Smooth muscle cell (in vitro differentiated cells): ENCODE data around the gene GGT1. TPM values are rescaled to one million over a fixed set of nuclear protein-coding genes. Genes with fewer than 3 reads are reported as not detected.
"Not testable (repeated sequence)": the region's sequence is repeated elsewhere in the genome, so short reads cannot be mapped to it uniquely, and the experiment has no call there.

ENCODE experiments used
- DNase-seq: peaks from one replicate; lab custom pipeline; 2025; ENCODE audit not compliant: unreplicated experiment; lab: John Stamatoyannopoulos, UW
- H2AFZ ChIP-seq: fragments of 200-600 bp; sonication (generic); 2 replicates; pipeline ENCODE4 v1.6.0; 2016; ENCODE audit warnings: antibody characterized with exemption, low read depth, mild to moderate bottlenecking
- H3F3A ChIP-seq: fragments of 200-600 bp; sonication (generic); 2 replicates; pipeline ENCODE4 v1.6.0; 2017; ENCODE audit warnings: antibody characterized with exemption, low read depth
- H3K27ac ChIP-seq: fragments of 200-600 bp; sonication (generic); 2 replicates; pipeline ENCODE4 v1.5.1; 2016; ENCODE audit warnings: low read depth, mild to moderate bottlenecking
- H3K27me3 ChIP-seq: fragments of 200-600 bp; sonication (generic); 2 replicates; pipeline ENCODE4 v1.6.1; 2016; ENCODE audit warnings: low read depth, mild to moderate bottlenecking
- H3K36me3 ChIP-seq: fragments of 200-600 bp; sonication (generic); 2 replicates; pipeline ENCODE4 v1.5.1; 2016; ENCODE audit warnings: low read depth
- H3K4me1 ChIP-seq: fragments of 200-600 bp; sonication (generic); 2 replicates; pipeline ENCODE4 v1.5.1; 2016; ENCODE audit warnings: low read depth
- H3K4me2 ChIP-seq: fragments of 200-600 bp; sonication (generic); 2 replicates; pipeline ENCODE4 v1.6.0; 2016; ENCODE audit warnings: mild to moderate bottlenecking
- H3K4me3 ChIP-seq: fragments of 200-600 bp; sonication (generic); 2 replicates; pipeline ENCODE4 v1.5.1; 2016; ENCODE audit warnings: mild to moderate bottlenecking
- H3K79me2 ChIP-seq: fragments of 200-600 bp; sonication (generic); 2 replicates; pipeline ENCODE4 v1.6.0; 2016; ENCODE audit warnings: low read depth, mild to moderate bottlenecking
- H3K9ac ChIP-seq: fragments of 200-600 bp; sonication (generic); 2 replicates; pipeline ENCODE4 v1.6.0; 2016; ENCODE audit warnings: low read depth
- H3K9me3 ChIP-seq: fragments of 200-600 bp; sonication (generic); replicated peaks from 2 replicates; pipeline ENCODE4 v1.5.1; 2016; ENCODE audit warnings: low read depth
- H4K20me1 ChIP-seq: fragments of 200-600 bp; sonication (generic); 2 replicates; pipeline ENCODE4 v1.6.0; 2016; ENCODE audit warnings: low read depth
- CTCF ChIP-seq: fragments of 200-600 bp; sonication (generic); IDR thresholded peaks from 2 replicates; pipeline ENCODE4 v1.5.1; 2017; ENCODE audit warnings: borderline replicate concordance, mild to moderate bottlenecking, antibody characterized with exemption; ENCODE audit not compliant: insufficient read depth, poor library complexity, severe bottlenecking
- WGBS: methylation state at CpG from one replicate; pipeline ENCODE4 v1.1.7; 2016; ENCODE audit warnings: low lambda C conversion rate; 5-methylcytosine and 5-hydroxymethylcytosine counted together
- polyA plus RNA-seq: library from polyadenylated mRNA; unstranded; fragments of >200 nt; fragmentation: Nextera tagmentation; extraction: Ambion mirVana; gene quantifications from 2 replicates; pipeline ENCODE4 v1.2.1, GENCODE V29; 2016
- total RNA-seq: library from RNA; depleted of rRNA; stranded (reverse); fragments of >200 nt; gene quantifications from 2 replicates; pipeline ENCODE4 v1.2.3, GENCODE V29; 2014

GGT1 gene
- total and polyA plus RNA-seq, 2 experiments from 2014 or later = 28.4 to 55.5 TPM

GRCh38 chr22:24609888-24610287 is 6.9 kb downstream of the GGT1 start:
- H3K36me3 ChIP-seq, H2AFZ ChIP-seq, H3K27ac ChIP-seq, DNase-seq, H3K9me3 ChIP-seq, H3K4me3 ChIP-seq, H3K9ac ChIP-seq, H4K20me1 ChIP-seq, H3K4me2 ChIP-seq, H3K27me3 ChIP-seq, H3K4me1 ChIP-seq, H3F3A ChIP-seq, H3K79me2 ChIP-seq: not testable (repeated sequence)
- WGBS = 97% methylated on average over 3 of the region's 3 CpGs

GRCh38 chr22:24614794-24615193 is 11.8 kb downstream of the GGT1 start:
- H3K36me3 ChIP-seq, H3K4me1 ChIP-seq, H3K27ac ChIP-seq, H3K27me3 ChIP-seq, H4K20me1 ChIP-seq, H3K9ac ChIP-seq, H3K4me2 ChIP-seq, H2AFZ ChIP-seq, H3F3A ChIP-seq, H3K4me3 ChIP-seq, DNase-seq, H3K9me3 ChIP-seq, H3K79me2 ChIP-seq: not testable (repeated sequence)
- WGBS = 93% methylated on average over 10 of the region's 15 CpGs

- H3F3A ChIP-seq, H3K36me3 ChIP-seq, H3K27ac ChIP-seq, DNase-seq, H2AFZ ChIP-seq, H3K9ac ChIP-seq, H3K4me2 ChIP-seq, H3K9me3 ChIP-seq, H3K4me3 ChIP-seq, H4K20me1 ChIP-seq, H3K4me1 ChIP-seq, H3K79me2 ChIP-seq, H3K27me3 ChIP-seq: not testable (repeated sequence)
- WGBS = 84% methylated on average over 4 of the region's 5 CpGs
Observed at GRCh38 chr22:24621244-24621643, 18.3 kb downstream of the GGT1 start.

- H3K79me2 ChIP-seq, DNase-seq, H3K4me1 ChIP-seq, H4K20me1 ChIP-seq, H3K4me2 ChIP-seq, H3K27ac ChIP-seq, H3K36me3 ChIP-seq, H3F3A ChIP-seq, H2AFZ ChIP-seq, H3K9me3 ChIP-seq, H3K27me3 ChIP-seq, H3K4me3 ChIP-seq, H3K9ac ChIP-seq: not testable (repeated sequence)
- WGBS = 55% methylated on average over 2 of the region's 2 CpGs
Observed at GRCh38 chr22:24622596-24622995, 19.6 kb downstream of the GGT1 start.

GRCh38 chr22:24627911-24628310 is 24.9 kb downstream of the GGT1 start:
- not testable (repeated sequence) for H3K9ac ChIP-seq, H3K36me3 ChIP-seq, H3K27me3 ChIP-seq, H3K27ac ChIP-seq, H3K4me1 ChIP-seq, H3K4me2 ChIP-seq, H3K79me2 ChIP-seq, H3K4me3 ChIP-seq, H3F3A ChIP-seq, H4K20me1 ChIP-seq, H2AFZ ChIP-seq, H3K9me3 ChIP-seq, DNase-seq
- WGBS = 97% methylated on average over 9 of the region's 16 CpGs

- TF ChIP-seq CTCF = peak; percentile 36
- not testable (repeated sequence) for H3K4me3 ChIP-seq, H3K4me2 ChIP-seq, DNase-seq, H3K79me2 ChIP-seq, H3K9me3 ChIP-seq, H3K27me3 ChIP-seq, H4K20me1 ChIP-seq, H3F3A ChIP-seq, H3K36me3 ChIP-seq, H3K4me1 ChIP-seq, H3K9ac ChIP-seq, H2AFZ ChIP-seq, H3K27ac ChIP-seq
- 56% methylated on average over 9 of the region's 11 CpGs for WGBS
Observed at GRCh38 chr22:24629069-24629468, 26.1 kb downstream of the GGT1 start.

GRCh38 chr22:24630812-24631427 is 27.9 kb downstream of the GGT1 start:
- Histone ChIP-seq H2AFZ (peak overlapping the region; percentile 51), H3K4me2 (peak overlapping the region; percentile 51), H3K27ac (peak overlapping the region; percentile 71)
- H3K36me3 ChIP-seq, H4K20me1 ChIP-seq, DNase-seq, H3K27me3 ChIP-seq, H3K9me3 ChIP-seq, H3K4me1 ChIP-seq, H3K9ac ChIP-seq, H3K4me3 ChIP-seq, H3K79me2 ChIP-seq, H3F3A ChIP-seq: not testable (repeated sequence)
- 9% methylated on average over 7 of the region's 7 CpGs for WGBS

GRCh38 chr22:24631430-24632122 is 28.6 kb downstream of the GGT1 start:
- H3K27ac ChIP-seq = peak overlapping the region; percentile 71
- not testable (repeated sequence) for H3K9me3 ChIP-seq, H3K27me3 ChIP-seq, H3F3A ChIP-seq, H4K20me1 ChIP-seq, H3K4me3 ChIP-seq, H3K79me2 ChIP-seq, DNase-seq, H3K9ac ChIP-seq, H3K4me1 ChIP-seq, H3K36me3 ChIP-seq
- peak overlapping the region; percentile 51 for H2AFZ ChIP-seq
- peak overlapping the region; percentile 51 for H3K4me2 ChIP-seq
- 23% methylated on average over 16 of the region's 16 CpGs for WGBS
